HepG2 (cell line): ENCODE data around the gene SLC7A8. TPM values are rescaled to one million over a fixed set of nuclear protein-coding genes. Genes with fewer than 3 reads are reported as not detected.
A peak's percentile ranks its signal among the peaks of the same experiment; 100 is the strongest.

Source experiments
- ATAC-seq: fragments of 200-7000 bp; cut with Tn5 transposase; 3 replicates; pipeline ENCODE4 v1.9.1; 2020; ENCODE audit warnings: mild to moderate bottlenecking, moderate library complexity
- BruUV-seq: library from RNA; stranded (reverse); fragments of 400-500 nt; replicated peaks from 2 replicates; lab custom pipeline; 2021; lab: Mats Ljungman, UMichigan
- CTCF ChIA-PET: fragments of 300-600 bp; formaldehyde crosslinking; extraction: SDS; loops from one replicate; lab custom pipeline; 2021; ENCODE audit warnings: low total read pairs, inconsistent platforms, low intra/inter-chr PET ratio; lab: Yijun Ruan, JAX
- POLR2A ChIA-PET: fragments of 350-600 bp; sonication (Branson Sonifier 250); formaldehyde crosslinking; loops from one replicate; lab custom pipeline; 2020; ENCODE audit warnings: antibody characterized with exemption, inconsistent platforms; lab: Yijun Ruan, JAX
- DNase-seq: peaks from one replicate; pipeline ENCODE4 v3.0.0-alpha.2; 2015; ENCODE audit warnings: low spot score
- FAIRE-seq: peaks from 3 replicates; lab custom pipeline; 2011; peaks lifted over from hg19 to GRCh38; lab: Jason Lieb, UNC
- H2AFZ ChIP-seq: one replicate; pipeline ENCODE4 v1.6.1; 2011; ENCODE audit warnings: low read length, inconsistent platforms
- H3K27ac ChIP-seq: fragments of 300-600 bp; 3 replicates; pipeline ENCODE4 v1.8.0; 2011; ENCODE audit warnings: mixed run types, mild to moderate bottlenecking, mixed read lengths, low read length, inconsistent platforms; ENCODE audit not compliant: insufficient read depth; ENCODE audit errors: extremely low read length
- H3K27me3 ChIP-seq, 2 experiments: fragments of 200-600 bp in 1 of 2; 2 replicates in 1 of 2; 3 replicates in 1 of 2; pipeline versions ENCODE4 v1.6.0 to v1.8.0; 2011; ENCODE audit warnings: low read length in 2 of 2, mild to moderate bottlenecking in 2 of 2, moderate library complexity in 2 of 2, inconsistent platforms in 1 of 2; ENCODE audit not compliant: insufficient read depth in 2 of 2, control insufficient read depth in 1 of 2
- H3K36me3 ChIP-seq, 2 experiments: fragments of 200-600 bp in 1 of 2; replicated peaks in 1 of 2; 2 replicates in 1 of 2; 3 replicates in 1 of 2; pipeline versions ENCODE4 v1.5.1 to v1.8.0; 2011; ENCODE audit warnings: low read length in 2 of 2, inconsistent platforms in 1 of 2; ENCODE audit not compliant: insufficient read depth in 2 of 2, control insufficient read depth in 1 of 2
- H3K4me1 ChIP-seq: 2 replicates; pipeline ENCODE4 v1.5.1; 2012; ENCODE audit warnings: low read length, inconsistent platforms; ENCODE audit not compliant: insufficient read depth
- H3K4me2 ChIP-seq: 2 replicates; pipeline ENCODE4 v1.6.0; 2011; ENCODE audit warnings: low read depth, low read length, inconsistent platforms
- H3K4me3 ChIP-seq, 3 experiments: fragments of 200-600 bp in 1 of 3; sonication (generic), shearing (Covaris generic) in 1 of 3; replicated peaks in 1 of 3; 2 replicates each; pipeline ENCODE4 v1.5.1; 2011 to 2016; ENCODE audit warnings: low read length in 3 of 3, inconsistent platforms in 2 of 3, low read depth in 2 of 3, mild to moderate bottlenecking in 2 of 3, control low read depth in 1 of 3, mixed read lengths in 1 of 3; ENCODE audit not compliant: insufficient read depth in 1 of 3
- H3K79me2 ChIP-seq: one replicate; pipeline ENCODE4 v1.6.1; 2011; ENCODE audit warnings: low read length, inconsistent platforms; ENCODE audit not compliant: insufficient read depth
- H3K9ac ChIP-seq: 2 replicates; pipeline ENCODE4 v1.6.0; 2011; ENCODE audit warnings: mild to moderate bottlenecking, low read depth, low read length, inconsistent platforms; ENCODE audit not compliant: insufficient read depth
- H3K9me3 ChIP-seq: 2 replicates; pipeline ENCODE4 v1.5.1; 2012; ENCODE audit warnings: mild to moderate bottlenecking, low read length
- H4K20me1 ChIP-seq: 2 replicates; pipeline ENCODE4 v1.6.0; 2011; ENCODE audit warnings: inconsistent platforms, mild to moderate bottlenecking, low read length, moderate library complexity; ENCODE audit not compliant: insufficient read depth
- HES4 ChIP-seq: sonication (generic); formaldehyde crosslinking; IDR thresholded peaks from 2 replicates; pipeline ENCODE4 v1.9.0; 2021; ENCODE audit warnings: mild to moderate bottlenecking, missing genetic modification reagents, borderline replicate concordance
- KLF9 ChIP-seq: IDR thresholded peaks from 2 replicates; pipeline ENCODE4 v1.6.1; 2016; ENCODE audit warnings: low read depth
- MLXIP ChIP-seq: sonication (generic); formaldehyde crosslinking; IDR thresholded peaks from 2 replicates; pipeline ENCODE4 v1.9.0; 2021; ENCODE audit warnings: missing genetic modification reagents, borderline replicate concordance
- MTF1 ChIP-seq: sonication (generic); formaldehyde crosslinking; IDR thresholded peaks from 2 replicates; pipeline ENCODE4 v1.5.0; 2020; ENCODE audit warnings: missing genetic modification reagents
- SMAD1 ChIP-seq: sonication (generic); formaldehyde crosslinking; IDR thresholded peaks from 2 replicates; pipeline ENCODE4 v1.4.0; 2020; ENCODE audit warnings: missing genetic modification reagents, low read depth, mild to moderate bottlenecking, borderline replicate concordance
- SMAD3 ChIP-seq: sonication (generic); formaldehyde crosslinking; IDR thresholded peaks from 2 replicates; pipeline ENCODE4 v1.4.0; 2020; ENCODE audit warnings: missing genetic modification reagents
- SNAI1 ChIP-seq: sonication (generic); formaldehyde crosslinking; IDR thresholded peaks from 2 replicates; pipeline ENCODE4 v1.5.0; 2020; ENCODE audit warnings: mild to moderate bottlenecking, missing genetic modification reagents, borderline replicate concordance
- TAF1 ChIP-seq: sonication (generic); formaldehyde crosslinking; IDR thresholded peaks from 2 replicates; pipeline ENCODE4 v1.4.0; 2020; ENCODE audit warnings: missing genetic modification reagents
- ZIK1 ChIP-seq: sonication (generic); formaldehyde crosslinking; IDR thresholded peaks from 2 replicates; pipeline ENCODE4 v1.5.0; 2020; ENCODE audit warnings: mild to moderate bottlenecking, low read depth, missing genetic modification reagents, borderline replicate concordance
- ZNF124 ChIP-seq: sonication (generic); formaldehyde crosslinking; IDR thresholded peaks from 2 replicates; pipeline ENCODE4 v1.4.0; 2020; ENCODE audit warnings: missing genetic modification reagents
- WGBS: methylation state at CpG from one replicate; pipeline ENCODE4 v1.1.6; 2017; ENCODE audit warnings: low lambda C conversion rate; 5-methylcytosine and 5-hydroxymethylcytosine counted together
- in situ Hi-C: cut with HindIII; loops from 2 replicates; pipeline ENCODE4 v1.10.0; 2017; ENCODE audit warnings: low pct_unique_long_range_greater_than_20kb; ENCODE audit not compliant: extremely low pct_ligation_motif_present
- intact Hi-C: fragments of 100-400 bp; cut with micrococcal nuclease; formaldehyde crosslinking; loops from one replicate; pipeline ENCODE4 v1.10.0; 2022; ENCODE audit not compliant: unreplicated experiment
- polyA plus RNA-seq, 8 experiments: library from polyadenylated mRNA; depleted of rRNA in 3 of 8; stranded (reverse) in 7 of 8; unstranded in 1 of 8; fragments of >200 nt; fragmentation: Illumina TruSeq in 4 of 8; extraction: Trizol in 4 of 8; gene quantifications; 2 replicates each; pipeline versions ENCODE4 v1.2.1 to v1.2.3, GENCODE V29; 2011 to 2016; ENCODE audit warnings: low read depth in 4 of 8, missing spikeins in 1 of 8, mixed read lengths in 1 of 8; ENCODE audit not compliant: insufficient read depth in 1 of 8
- total RNA-seq, 5 experiments: library from RNA; depleted of rRNA; stranded (reverse); fragments of >200 nt; fragmentation: Illumina TruSeq; extraction: Trizol; gene quantifications; 2 replicates each; pipeline ENCODE4 v1.2.3, GENCODE V29; 2016; ENCODE audit warnings: low read depth in 1 of 5
- TF ChIP-seq, protein P1 (sequence below): IDR thresholded peaks from 2 replicates; pipeline ENCODE4 v1.6.1; 2016; ENCODE audit warnings: missing genetic modification reagents, missing compliant biosample characterization
- TF ChIP-seq, protein P2 (sequence below): sonication (generic); formaldehyde crosslinking; IDR thresholded peaks from 2 replicates; pipeline ENCODE4 v1.5.0; 2020; ENCODE audit warnings: mild to moderate bottlenecking, missing genetic modification reagents, borderline replicate concordance

Gene SLC7A8
- total and polyA plus RNA-seq, 2 of the 13 experiments (the other 11 are each of a cell fraction or from before 2014, with no cell fraction given) = 0.25 TPM; not detected in 1

DNA sequence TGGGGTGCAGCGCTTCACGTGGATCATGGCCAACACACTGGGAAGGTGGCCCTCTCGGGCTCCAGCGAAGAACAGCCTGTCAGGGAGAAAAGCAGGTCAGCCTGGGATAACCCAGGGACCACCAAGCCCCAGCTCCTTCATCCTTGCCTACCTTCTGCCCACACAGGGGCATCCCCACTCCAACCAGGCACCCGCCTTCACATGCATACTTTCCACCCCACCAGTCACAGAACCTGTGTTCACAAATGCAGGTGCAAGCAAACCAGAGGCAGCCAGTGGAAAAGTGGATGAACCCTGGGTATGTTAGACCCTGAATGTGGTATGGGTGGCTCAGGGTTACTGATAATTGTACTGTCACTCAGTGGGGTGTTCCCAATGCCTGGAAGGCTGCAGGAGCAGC lies 52.0 kb downstream of the SLC7A8 start:
- CTCF ChIA-PET = no interaction called here
- Histone ChIP-seq H3K4me3 (no peak overlapping the region), H3K4me1 (peaks cover 3% of the 10 kb centered on the region), H3K27me3 (peaks cover 21 to 60% of the 10 kb centered on the region in 2 experiments), H3K9ac (no peak overlapping the region), H3K27ac (no peak overlapping the region), H3K9me3 (no peaks in the 10 kb centered on the region), H4K20me1 (no peaks in the 10 kb centered on the region), H3K4me2 (no peak overlapping the region), H3K36me3 (no peaks in the 10 kb centered on the region), H2AFZ (no peak overlapping the region), H3K79me2 (no peaks in the 10 kb centered on the region)
- intact Hi-C loops = no loop called here
- DNase-seq (no peak), FAIRE-seq (no peak), ATAC-seq (no peak; the same call in 2 of the 3 replicates)
- no peak for TF ChIP-seq ZIK1 (CRISPR knock-in tag)
- TF ChIP-seq MTF1 = no peak
- TF ChIP-seq SNAI1 (CRISPR knock-in tag) = 0 out of 2 replicates have a peak, but pooled peaks have one; percentile 62
- POLR2A ChIA-PET = no interaction called here
- no TSS peak for BruUV-seq
- 7% methylated on average over 5 of the region's 5 CpGs for WGBS
- in situ Hi-C loops = no loop called here

DNA sequence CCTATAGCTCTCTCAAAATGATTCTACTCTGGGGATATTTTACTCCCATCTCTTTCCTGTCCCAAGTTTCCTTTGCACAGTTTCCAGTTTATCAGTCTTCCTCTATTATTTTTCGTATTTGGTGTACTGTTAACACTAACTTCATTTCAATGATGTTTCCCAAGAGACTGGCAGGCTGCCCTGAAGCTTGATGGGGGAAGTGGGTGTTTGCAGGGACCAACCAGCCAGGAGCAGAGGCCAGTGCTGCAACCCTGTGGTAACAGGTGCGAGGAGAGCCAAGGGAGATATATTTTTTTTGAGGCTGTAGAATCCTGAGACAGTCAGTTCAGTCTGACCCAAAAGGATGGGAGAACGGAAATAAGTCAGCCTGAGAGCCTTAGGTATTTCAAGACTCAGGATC lies 52.6 kb downstream of the SLC7A8 start:
- no peak for DNase-seq
- Histone ChIP-seq H4K20me1 (no peaks in the 10 kb centered on the region), H3K4me1 (no peaks in the 10 kb centered on the region), H3K27ac (no peak overlapping the region), H3K4me2 (no peak overlapping the region), H3K27me3 (peaks cover 22 to 60% of the 10 kb centered on the region in 2 experiments), H3K4me3 (no peak overlapping the region), H3K9ac (no peak overlapping the region), H2AFZ (no peak overlapping the region), H3K36me3 (no peaks in the 10 kb centered on the region), H3K9me3 (no peaks in the 10 kb centered on the region), H3K79me2 (no peaks in the 10 kb centered on the region)
- ChIA-PET POLR2A (no interaction called here), CTCF (no interaction called here)
- BruUV-seq = no TSS peak
- intact Hi-C loops (no loop called here), in situ Hi-C loops (no loop called here)
- no peak for ATAC-seq
- no peak for FAIRE-seq
- 2% methylated on average over 3 of the region's 3 CpGs for WGBS
- no peak for TF ChIP-seq KLF9 (CRISPR knock-in tag)
- no peak for TF ChIP-seq SMAD1 (CRISPR knock-in tag)
- TF ChIP-seq, protein P1, sequence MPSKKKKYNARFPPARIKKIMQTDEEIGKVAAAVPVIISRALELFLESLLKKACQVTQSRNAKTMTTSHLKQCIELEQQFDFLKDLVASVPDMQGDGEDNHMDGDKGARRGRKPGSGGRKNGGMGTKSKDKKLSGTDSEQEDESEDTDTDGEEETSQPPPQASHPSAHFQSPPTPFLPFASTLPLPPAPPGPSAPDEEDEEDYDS (CRISPR knock-in tag) = no peak
- TF ChIP-seq, protein P2, sequence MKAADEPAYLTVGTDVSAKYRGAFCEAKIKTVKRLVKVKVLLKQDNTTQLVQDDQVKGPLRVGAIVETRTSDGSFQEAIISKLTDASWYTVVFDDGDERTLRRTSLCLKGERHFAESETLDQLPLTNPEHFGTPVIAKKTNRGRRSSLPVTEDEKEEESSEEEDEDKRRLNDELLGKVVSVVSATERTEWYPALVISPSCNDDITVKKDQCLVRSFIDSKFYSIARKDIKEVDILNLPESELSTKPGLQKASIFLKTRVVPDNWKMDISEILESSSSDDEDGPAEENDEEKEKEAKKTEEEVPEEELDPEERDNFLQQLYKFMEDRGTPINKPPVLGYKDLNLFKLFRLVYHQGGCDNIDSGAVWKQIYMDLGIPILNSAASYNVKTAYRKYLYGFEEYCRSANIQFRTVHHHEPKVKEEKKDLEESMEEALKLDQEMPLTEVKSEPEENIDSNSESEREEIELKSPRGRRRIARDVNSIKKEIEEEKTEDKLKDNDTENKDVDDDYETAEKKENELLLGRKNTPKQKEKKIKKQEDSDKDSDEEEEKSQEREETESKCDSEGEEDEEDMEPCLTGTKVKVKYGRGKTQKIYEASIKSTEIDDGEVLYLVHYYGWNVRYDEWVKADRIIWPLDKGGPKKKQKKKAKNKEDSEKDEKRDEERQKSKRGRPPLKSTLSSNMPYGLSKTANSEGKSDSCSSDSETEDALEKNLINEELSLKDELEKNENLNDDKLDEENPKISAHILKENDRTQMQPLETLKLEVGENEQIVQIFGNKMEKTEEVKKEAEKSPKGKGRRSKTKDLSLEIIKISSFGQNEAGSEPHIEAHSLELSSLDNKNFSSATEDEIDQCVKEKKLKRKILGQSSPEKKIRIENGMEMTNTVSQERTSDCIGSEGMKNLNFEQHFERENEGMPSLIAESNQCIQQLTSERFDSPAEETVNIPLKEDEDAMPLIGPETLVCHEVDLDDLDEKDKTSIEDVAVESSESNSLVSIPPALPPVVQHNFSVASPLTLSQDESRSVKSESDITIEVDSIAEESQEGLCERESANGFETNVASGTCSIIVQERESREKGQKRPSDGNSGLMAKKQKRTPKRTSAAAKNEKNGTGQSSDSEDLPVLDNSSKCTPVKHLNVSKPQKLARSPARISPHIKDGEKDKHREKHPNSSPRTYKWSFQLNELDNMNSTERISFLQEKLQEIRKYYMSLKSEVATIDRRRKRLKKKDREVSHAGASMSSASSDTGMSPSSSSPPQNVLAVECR (CRISPR knock-in tag) = no peak
- no peak for TF ChIP-seq MLXIP (CRISPR knock-in tag)
- no peak for TF ChIP-seq HES4
- TF ChIP-seq ZNF124 (CRISPR knock-in tag) = no peak
- TF ChIP-seq TAF1 (CRISPR knock-in tag) = no peak
- no peak for TF ChIP-seq SMAD3
